Right lobe of liver (tissue), 6 donors: ENCODE data around the gene GPR119. TPM values are rescaled to one million over a fixed set of nuclear protein-coding genes. Genes with fewer than 3 reads are reported as not detected.
"Not testable (repeated sequence)": the region's sequence is repeated elsewhere in the genome, so short reads cannot be mapped to it uniquely, and the experiment has no call there.

Experiments used
- ATAC-seq, 4 donors: fragments of 200-7000 bp; cut with Tn5 transposase; one replicate each; pipeline ENCODE4 v1.9.1; 2020; ENCODE audit warnings: mild to moderate bottlenecking in 4 of 4, moderate library complexity in 4 of 4
- DNase-seq, 3 donors: peaks; one replicate each; pipeline ENCODE4 v3.0.0-alpha.2; 2020
- H3K27ac ChIP-seq, 3 donors: fragments of 200-600 bp; one replicate each; pipeline ENCODE4 v1.8.0; 2022
- H3K27me3 ChIP-seq, 2 donors: fragments of 200-600 bp; one replicate each; pipeline ENCODE4 v1.8.0; 2022
- H3K36me3 ChIP-seq, 4 donors: fragments of 200-600 bp; sonication (generic) in 1 of 4; one replicate each; pipeline versions ENCODE4 v1.5.1 to v1.8.0; 2017 to 2022; ENCODE audit warnings: control low read depth in 1 of 4
- H3K4me1 ChIP-seq, 4 donors: fragments of 200-600 bp; sonication (generic) in 1 of 4; one replicate each; pipeline versions ENCODE4 v1.5.1 to v1.8.0; 2017 to 2022; ENCODE audit warnings: control low read depth in 1 of 4
- H3K4me3 ChIP-seq, 3 donors: fragments of 200-600 bp; one replicate each; pipeline ENCODE4 v1.8.0; 2022
- H3K9me3 ChIP-seq, 4 donors: fragments of 200-600 bp; sonication (generic) in 1 of 4; one replicate each; pipeline versions ENCODE4 v1.5.1 to v1.8.0; 2017 to 2022; ENCODE audit warnings: control low read depth in 1 of 4
- POLR2A ChIP-seq: fragments of 450-650 bp; IDR thresholded peaks from one replicate; pipeline ENCODE4 v1.6.1; 2017; ENCODE audit warnings: antibody characterized with exemption, mild to moderate bottlenecking
- WGBS: methylation state at CpG from one replicate; pipeline ENCODE4 v1.1.6; 2018; ENCODE audit warnings: low coverage, low lambda C conversion rate; ENCODE audit not compliant: insufficient coverage; ENCODE audit errors: missing lambda C conversion rate; 5-methylcytosine and 5-hydroxymethylcytosine counted together
- intact Hi-C, 2 donors: fragments of 100-400 bp; cut with DNase I; formaldehyde crosslinking; loops; one replicate each; pipeline versions ENCODE4 v1.11.2 to v1.14.1; 2022
- long read RNA-seq: library from polyadenylated mRNA; unstranded; transcript quantifications from one replicate; pipeline ENCODE4 v2.0.0, GENCODE V29; 2019
- total RNA-seq, 6 experiments: library from RNA; depleted of rRNA in 2 of 6; stranded (reverse); fragments of >200 nt in 2 of 6; fragmentation: NEBNext Ultra II Directional in 3 of 6; extraction: Animal tissue kit (Norgen Biotek cat#: 25700) in 3 of 6; gene quantifications; one replicate each; pipeline versions ENCODE4 v1.1.0 to v1.2.4, GENCODE V29; 2016 to 2023
- TF ChIP-seq, protein P1 (sequence below), 4 donors: fragments of 200-600 bp in 3 of 4; fragments of 450-650 bp in 1 of 4; IDR thresholded peaks; one replicate each; pipeline versions ENCODE4 v1.5.1 to v1.8.0; 2016 to 2022; ENCODE audit warnings: antibody characterized with exemption in 4 of 4, mild to moderate bottlenecking in 2 of 4
- donor health status: DM: no; HTN: yes; CAD: no.
- donor health status: DM: no; HTN: no; CAD: no.
- donor health status: DM: no; HTN: no; CAD: no.
- donor health status: DM: no; HTN: yes; CAD: no.
- donor health status: DM: no; HTN: yes; CAD: no.

GPR119 gene
- total RNA-seq = not detected
- long read RNA-seq = 0 reads

DNA sequence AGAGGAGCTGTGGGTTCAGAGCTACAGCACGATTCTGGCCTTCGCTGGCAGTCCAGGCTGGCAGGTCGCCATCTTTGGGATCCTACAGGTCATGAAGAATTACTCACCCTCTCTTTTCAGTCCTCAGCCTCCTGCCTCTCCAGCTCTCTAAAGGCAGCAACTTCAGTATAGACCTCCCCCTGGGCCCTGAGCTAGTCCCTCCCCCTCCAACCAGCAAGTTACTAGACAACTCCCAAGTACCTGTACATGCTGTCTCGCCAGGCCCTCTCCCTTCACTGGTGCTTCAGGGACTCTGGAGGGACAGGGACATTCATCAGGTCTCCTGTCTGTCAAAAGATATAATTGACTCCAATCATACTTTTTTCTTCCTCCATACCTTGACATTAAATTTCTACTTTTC is at the start of gene GPR119:
TSS of gene GPR119 (minus strand) at position 155 of the 400 bp plus-strand sequence. CDS start 227 bp downstream, outside the sequence.
- WGBS = no CpG with 5 or more reads among the region's 4 CpGs
- Histone ChIP-seq H3K4me3 (no peak within 1 kb of the TSS), H3K27ac (no peak within 1 kb of the TSS), H3K27me3 (no peaks in the 10 kb centered on the region), H3K4me1 (no peaks in the 10 kb centered on the region), H3K9me3 (no peaks in the 10 kb centered on the region), H3K36me3 (no peaks in the 10 kb centered on the region)
- intact Hi-C loops = no loop called here
- ATAC-seq = no peak
- peak in 1 of 3 donors; percentile 20 for DNase-seq
- TF ChIP-seq POLR2A = no peak
- TF ChIP-seq, protein P1, sequence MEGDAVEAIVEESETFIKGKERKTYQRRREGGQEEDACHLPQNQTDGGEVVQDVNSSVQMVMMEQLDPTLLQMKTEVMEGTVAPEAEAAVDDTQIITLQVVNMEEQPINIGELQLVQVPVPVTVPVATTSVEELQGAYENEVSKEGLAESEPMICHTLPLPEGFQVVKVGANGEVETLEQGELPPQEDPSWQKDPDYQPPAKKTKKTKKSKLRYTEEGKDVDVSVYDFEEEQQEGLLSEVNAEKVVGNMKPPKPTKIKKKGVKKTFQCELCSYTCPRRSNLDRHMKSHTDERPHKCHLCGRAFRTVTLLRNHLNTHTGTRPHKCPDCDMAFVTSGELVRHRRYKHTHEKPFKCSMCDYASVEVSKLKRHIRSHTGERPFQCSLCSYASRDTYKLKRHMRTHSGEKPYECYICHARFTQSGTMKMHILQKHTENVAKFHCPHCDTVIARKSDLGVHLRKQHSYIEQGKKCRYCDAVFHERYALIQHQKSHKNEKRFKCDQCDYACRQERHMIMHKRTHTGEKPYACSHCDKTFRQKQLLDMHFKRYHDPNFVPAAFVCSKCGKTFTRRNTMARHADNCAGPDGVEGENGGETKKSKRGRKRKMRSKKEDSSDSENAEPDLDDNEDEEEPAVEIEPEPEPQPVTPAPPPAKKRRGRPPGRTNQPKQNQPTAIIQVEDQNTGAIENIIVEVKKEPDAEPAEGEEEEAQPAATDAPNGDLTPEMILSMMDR (IDR thresholded peaks at IDR 0.05) = no peak

GRCh38 chrX:130429236-130429635 is 43.8 kb upstream of the GPR119 start:
- intact Hi-C loops, DNase-seq, H3K27me3 ChIP-seq, H3K27ac ChIP-seq, H3K9me3 ChIP-seq, ATAC-seq, H3K4me1 ChIP-seq, H3K4me3 ChIP-seq, H3K36me3 ChIP-seq: not testable (repeated sequence)
- 59% methylated on average over 5 of the region's 5 CpGs for WGBS

GRCh38 chrX:130426531-130426930 is 41.1 kb upstream of the GPR119 start:
- WGBS = 79% methylated on average over 6 of the region's 6 CpGs
- intact Hi-C loops = no loop called here

GRCh38 chrX:130419263-130419662 is 33.8 kb upstream of the GPR119 start:
- DNase-seq = no peak
- no peaks in the 10 kb centered on the region for H3K9me3 ChIP-seq
- no peak for ATAC-seq
- intact Hi-C loops = no loop called here
- no peak overlapping the region for H3K4me3 ChIP-seq
- 57% methylated on average over 2 of the region's 2 CpGs for WGBS
- TF ChIP-seq, protein P1 (IDR thresholded peaks at IDR 0.05) = no peak
- TF ChIP-seq POLR2A = no peak
- H3K36me3 ChIP-seq = no peaks in the 10 kb centered on the region
- H3K4me1 ChIP-seq = no peaks in the 10 kb centered on the region
- no peak overlapping the region for H3K27ac ChIP-seq
- H3K27me3 ChIP-seq = no peaks in the 10 kb centered on the region

More at GRCh38 chrX:130426531-130426930, 41.1 kb upstream of the GPR119 start:
- ATAC-seq (no peak), DNase-seq (no peak)
- no peaks in the 10 kb centered on the region for H3K9me3 ChIP-seq
- H3K4me1 ChIP-seq = no peaks in the 10 kb centered on the region
- H3K4me3 ChIP-seq = no peak overlapping the region
- H3K27me3 ChIP-seq = no peaks in the 10 kb centered on the region
- no peaks in the 10 kb centered on the region for H3K36me3 ChIP-seq
- TF ChIP-seq, protein P1 (IDR thresholded peaks at IDR 0.05) = no peak
- no peak for TF ChIP-seq POLR2A
- no peak overlapping the region for H3K27ac ChIP-seq

DNA sequence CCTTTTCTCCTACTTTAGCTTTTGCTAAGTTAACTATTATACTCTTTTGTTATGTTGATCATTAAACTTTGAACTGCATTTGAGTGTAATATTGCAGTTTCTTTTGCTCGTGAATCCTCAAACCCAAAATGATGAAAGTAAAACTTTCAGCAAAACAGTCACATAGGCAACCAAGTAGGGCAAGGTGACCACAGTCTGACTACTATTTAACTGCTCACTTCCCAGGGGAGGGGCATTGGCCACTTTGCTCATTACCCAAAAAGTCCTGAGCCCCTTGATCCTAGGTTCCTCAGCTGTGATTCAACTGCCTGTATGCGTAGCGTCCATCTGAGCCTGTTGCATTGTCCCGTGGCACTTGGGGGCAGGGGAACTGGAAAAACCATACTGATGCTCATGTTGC is 33.3 kb upstream of the GPR119 start:
- TF ChIP-seq, protein P1 (IDR thresholded peaks at IDR 0.05) = no peak
- no peak for TF ChIP-seq POLR2A
- 78% methylated on average over 4 of the region's 4 CpGs for WGBS

More for the DNA sequence above, 33.3 kb upstream of the GPR119 start:
- Histone ChIP-seq H3K4me1 (no peaks in the 10 kb centered on the region), H3K27ac (no peak overlapping the region), H3K36me3 (no peaks in the 10 kb centered on the region), H3K9me3 (no peaks in the 10 kb centered on the region), H3K4me3 (no peak overlapping the region), H3K27me3 (no peaks in the 10 kb centered on the region)
- no peak for DNase-seq
- ATAC-seq = no peak
- intact Hi-C loops = no loop called here
